ENCODE data around the gene KCNG3.

- TF ChIP-seq, protein P1, sequence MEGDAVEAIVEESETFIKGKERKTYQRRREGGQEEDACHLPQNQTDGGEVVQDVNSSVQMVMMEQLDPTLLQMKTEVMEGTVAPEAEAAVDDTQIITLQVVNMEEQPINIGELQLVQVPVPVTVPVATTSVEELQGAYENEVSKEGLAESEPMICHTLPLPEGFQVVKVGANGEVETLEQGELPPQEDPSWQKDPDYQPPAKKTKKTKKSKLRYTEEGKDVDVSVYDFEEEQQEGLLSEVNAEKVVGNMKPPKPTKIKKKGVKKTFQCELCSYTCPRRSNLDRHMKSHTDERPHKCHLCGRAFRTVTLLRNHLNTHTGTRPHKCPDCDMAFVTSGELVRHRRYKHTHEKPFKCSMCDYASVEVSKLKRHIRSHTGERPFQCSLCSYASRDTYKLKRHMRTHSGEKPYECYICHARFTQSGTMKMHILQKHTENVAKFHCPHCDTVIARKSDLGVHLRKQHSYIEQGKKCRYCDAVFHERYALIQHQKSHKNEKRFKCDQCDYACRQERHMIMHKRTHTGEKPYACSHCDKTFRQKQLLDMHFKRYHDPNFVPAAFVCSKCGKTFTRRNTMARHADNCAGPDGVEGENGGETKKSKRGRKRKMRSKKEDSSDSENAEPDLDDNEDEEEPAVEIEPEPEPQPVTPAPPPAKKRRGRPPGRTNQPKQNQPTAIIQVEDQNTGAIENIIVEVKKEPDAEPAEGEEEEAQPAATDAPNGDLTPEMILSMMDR (IDR thresholded peaks at IDR 0.05), result no peak
- TF ChIP-seq POLR2A (IDR thresholded peaks at IDR 0.05), result no peak
These were observed 16.9 kb upstream of the KCNG3 start for GRCh38 chr2:42510608-42511243.
